Neural cell (in vitro differentiated cells): ENCODE measurements around the gene NUP210. TPM values are rescaled to one million over a fixed set of nuclear protein-coding genes. Genes with fewer than 3 reads are reported as not detected.

ENCODE experiments used
- H2AFZ ChIP-seq: fragments of 200-600, 300-800 bp; sonication (generic), shearing (Covaris generic); 2 replicates; pipeline ENCODE4 v1.6.0; 2014; ENCODE audit warnings: low read depth, mild to moderate bottlenecking, antibody characterized with exemption, low read length, moderate library complexity
- H3F3A ChIP-seq: fragments of 200-600 bp; shearing (Covaris generic); 2 replicates; pipeline ENCODE4 v1.6.1; 2016; ENCODE audit warnings: mild to moderate bottlenecking, moderate library complexity, mixed read lengths, antibody characterized with exemption, low read length; ENCODE audit not compliant: insufficient read depth, poor library complexity, severe bottlenecking
- H3K27ac ChIP-seq: fragments of 200-600, 300-800 bp; sonication (generic), shearing (Covaris generic); 2 replicates; pipeline ENCODE4 v1.5.1; 2014; ENCODE audit warnings: mild to moderate bottlenecking, low read length, moderate library complexity
- H3K27me3 ChIP-seq: fragments of 300-800, 200-600 bp; sonication (generic), shearing (Covaris generic); 2 replicates; pipeline ENCODE4 v1.6.0; 2014; ENCODE audit warnings: mild to moderate bottlenecking, low read depth, low read length, moderate library complexity; ENCODE audit not compliant: insufficient read depth
- H3K36me3 ChIP-seq: fragments of 300-800, 200-600 bp; sonication (generic), shearing (Covaris generic); 2 replicates; pipeline ENCODE4 v1.5.1; 2014; ENCODE audit warnings: mild to moderate bottlenecking, antibody characterized with exemption, low read length, moderate library complexity; ENCODE audit not compliant: insufficient read depth
- H3K4me2 ChIP-seq: fragments of 300-800, 200-600 bp; sonication (generic), shearing (Covaris generic); 2 replicates; pipeline ENCODE4 v1.6.0; 2014; ENCODE audit warnings: mild to moderate bottlenecking, low read length
- H3K4me3 ChIP-seq: fragments of 300-800, 200-600 bp; sonication (generic), shearing (Covaris generic); 2 replicates; pipeline ENCODE4 v1.5.1; 2014; ENCODE audit warnings: mild to moderate bottlenecking, low read length, moderate library complexity
- H3K79me2 ChIP-seq: fragments of 200-600 bp; shearing (Covaris generic); replicated peaks from 2 replicates; pipeline ENCODE4 v1.6.0; 2014; ENCODE audit warnings: mild to moderate bottlenecking, low read length, moderate library complexity; ENCODE audit not compliant: insufficient read depth
- H3K9ac ChIP-seq: fragments of 300-800, 200-600 bp; sonication (generic), shearing (Covaris generic); 2 replicates; pipeline ENCODE4 v1.6.1; 2016; ENCODE audit warnings: mild to moderate bottlenecking, low read length, mixed read lengths
- H3K9me2 ChIP-seq: fragments of 200-600 bp; shearing (Covaris generic); 2 replicates; pipeline ENCODE4 v1.6.1; 2016; ENCODE audit warnings: mild to moderate bottlenecking, low read length, mixed read lengths; ENCODE audit not compliant: insufficient read depth
- H3K9me3 ChIP-seq: fragments of 200-600, 300-800 bp; sonication (generic), shearing (Covaris generic); 2 replicates; pipeline ENCODE4 v1.6.1; 2016; ENCODE audit warnings: mild to moderate bottlenecking, mixed run types, low read length, moderate library complexity, mixed read lengths
- H4K20me1 ChIP-seq: fragments of 200-600 bp; shearing (Covaris generic); 2 replicates; pipeline ENCODE4 v1.6.1; 2016; ENCODE audit warnings: mild to moderate bottlenecking, mixed run types; ENCODE audit not compliant: insufficient read depth
- CTCF ChIP-seq: fragments of 450-650 bp; IDR thresholded peaks from 2 replicates; pipeline ENCODE4 v1.5.1; 2014; ENCODE audit warnings: antibody characterized with exemption, mild to moderate bottlenecking, moderate library complexity; ENCODE audit not compliant: poor library complexity, severe bottlenecking
- EP300 ChIP-seq: fragments of 450-650 bp; conservative IDR thresholded peaks from 2 replicates; pipeline ENCODE4 v1.6.1; 2014; ENCODE audit warnings: antibody characterized with exemption, mild to moderate bottlenecking, moderate library complexity; ENCODE audit not compliant: poor library complexity, severe bottlenecking
- EZH2 ChIP-seq: fragments of 200-600, 300-800 bp; shearing (Covaris generic), sonication (generic); IDR thresholded peaks from 2 replicates; pipeline ENCODE4 v1.6.1; 2014; ENCODE audit warnings: antibody characterized with exemption, low read length, borderline replicate concordance, mild to moderate bottlenecking; ENCODE audit not compliant: insufficient read depth, poor library complexity, severe bottlenecking
- MXI1 ChIP-seq: fragments of 450-650 bp; conservative IDR thresholded peaks from 2 replicates; pipeline ENCODE4 v1.6.1; 2014; ENCODE audit warnings: antibody characterized with exemption, mild to moderate bottlenecking; ENCODE audit not compliant: poor library complexity, severe bottlenecking
- POLR2AphosphoS5 ChIP-seq: IDR thresholded peaks from 2 replicates; pipeline ENCODE4 v1.6.1; 2012
- RAD21 ChIP-seq: fragments of 450-650 bp; conservative IDR thresholded peaks from 2 replicates; pipeline ENCODE4 v1.6.1; 2014; ENCODE audit warnings: antibody characterized with exemption, mild to moderate bottlenecking, moderate library complexity
- REST ChIP-seq: IDR thresholded peaks from 2 replicates; pipeline ENCODE4 v1.6.1; 2012; ENCODE audit warnings: borderline replicate concordance
- SMC3 ChIP-seq: fragments of 450-650 bp; conservative IDR thresholded peaks from 2 replicates; pipeline ENCODE4 v1.6.1; 2014; ENCODE audit warnings: antibody characterized with exemption, mild to moderate bottlenecking, moderate library complexity; ENCODE audit not compliant: poor library complexity
- TAF1 ChIP-seq: IDR thresholded peaks from 2 replicates; pipeline ENCODE4 v1.6.1; 2012; ENCODE audit warnings: low read depth
- polyA plus RNA-seq: library from polyadenylated mRNA; depleted of rRNA; stranded (reverse); fragments of >200 nt; gene quantifications from 2 replicates; pipeline ENCODE4 v1.2.3, GENCODE V29; 2014

The NUP210 gene
- polyA plus RNA-seq, 1 donor from 2014 or later: 8.2 TPM

GRCh38 chr3:13322324-13322723 lies 97.8 kb downstream of the NUP210 start:
- Histone ChIP-seq H3K27me3 (no peaks in the 10 kb centered on the region), H3K4me2 (no peak overlapping the region), H3K4me3 (no peak overlapping the region), H3K27ac (no peak overlapping the region), H3K9ac (no peak overlapping the region), H3F3A (no peaks in the 10 kb centered on the region), H4K20me1 (peaks cover 4% of the 10 kb centered on the region), H3K9me2 (no peaks in the 10 kb centered on the region), H2AFZ (no peak overlapping the region), H3K9me3 (no peaks in the 10 kb centered on the region), H3K79me2 (no peaks in the 10 kb centered on the region), H3K36me3 (no peaks in the 10 kb centered on the region)
- TF ChIP-seq TAF1 (no peak), EZH2 (no peak), SMC3 (no peak), REST (no peak), EP300 (no peak), RAD21 (no peak), POLR2AphosphoS5 (no peak), CTCF (no peak), MXI1 (no peak)

- Histone ChIP-seq H3K4me3 (no peak overlapping the region), H3K9me2 (no peaks in the 10 kb centered on the region), H3K79me2 (no peaks in the 10 kb centered on the region), H3F3A (no peaks in the 10 kb centered on the region), H4K20me1 (no peaks in the 10 kb centered on the region), H3K27me3 (no peaks in the 10 kb centered on the region), H2AFZ (no peak overlapping the region), H3K36me3 (no peaks in the 10 kb centered on the region), H3K9me3 (no peaks in the 10 kb centered on the region), H3K27ac (no peak overlapping the region), H3K4me2 (no peak overlapping the region), H3K9ac (no peak overlapping the region)
- no peak for TF ChIP-seq EZH2
- TF ChIP-seq TAF1: no peak
- TF ChIP-seq SMC3: no peak
- TF ChIP-seq MXI1: no peak
- no peak for TF ChIP-seq EP300
- TF ChIP-seq CTCF: no peak
- no peak for TF ChIP-seq RAD21
- TF ChIP-seq REST: no peak
- TF ChIP-seq POLR2AphosphoS5: no peak
These were observed 100.4 kb downstream of the NUP210 start for GRCh38 chr3:13319564-13320220.
